Suppressor macrophage treated with lipopolysaccharide for 1 hour (primary cell): ENCODE results near the gene CCDC157.
"Not testable (repeated sequence)": the region's sequence is repeated elsewhere in the genome, so short reads cannot be mapped to it uniquely, and the experiment has no call there.

Source experiments
- DNase-seq, 3 donors: peaks; one replicate each; pipeline ENCODE4 v3.0.0-alpha.2; 2020 to 2022

The CCDC157 gene

DNA sequence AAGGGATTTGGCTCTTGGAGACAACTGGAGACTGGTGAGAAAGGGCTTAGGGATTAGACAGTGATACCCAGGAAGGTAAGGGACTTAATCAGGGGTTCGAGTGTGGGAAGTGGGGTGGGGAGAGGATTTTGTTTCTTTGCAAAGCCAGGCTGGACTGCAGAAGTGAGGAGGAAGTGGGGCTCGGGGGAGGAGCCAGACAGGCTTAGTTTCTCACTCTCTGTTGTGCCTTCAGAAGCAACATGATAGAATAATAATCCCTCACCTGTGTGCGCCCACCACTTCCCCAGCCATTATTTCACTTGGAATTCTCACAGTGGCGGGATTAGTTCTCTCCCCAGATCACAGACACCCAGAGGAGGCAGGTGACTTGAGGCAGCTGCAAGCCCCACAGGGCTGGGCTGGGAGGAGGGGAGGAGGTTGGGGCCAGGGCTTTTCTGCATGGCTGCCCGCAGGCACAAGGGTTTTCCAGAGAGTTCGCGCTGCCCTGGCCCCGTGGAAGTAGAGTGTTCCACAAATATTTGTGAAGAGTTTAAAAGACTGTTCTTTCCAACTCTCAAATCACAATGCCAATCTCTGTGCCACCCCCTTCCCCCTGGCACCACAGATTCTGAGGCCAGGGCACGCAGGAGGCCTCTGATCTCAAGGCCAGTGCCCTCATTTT is 36.0 kb downstream of the CCDC157 start:
- DNase-seq, result peak in 1 of 3 donors; percentile 26

- DNase-seq, result no peak
These were observed 36.5 kb downstream of the CCDC157 start for GRCh38 chr22:30393322-30393680.

- no peak for DNase-seq
These were observed 37.1 kb downstream of the CCDC157 start for GRCh38 chr22:30393885-30394284.

DNA sequence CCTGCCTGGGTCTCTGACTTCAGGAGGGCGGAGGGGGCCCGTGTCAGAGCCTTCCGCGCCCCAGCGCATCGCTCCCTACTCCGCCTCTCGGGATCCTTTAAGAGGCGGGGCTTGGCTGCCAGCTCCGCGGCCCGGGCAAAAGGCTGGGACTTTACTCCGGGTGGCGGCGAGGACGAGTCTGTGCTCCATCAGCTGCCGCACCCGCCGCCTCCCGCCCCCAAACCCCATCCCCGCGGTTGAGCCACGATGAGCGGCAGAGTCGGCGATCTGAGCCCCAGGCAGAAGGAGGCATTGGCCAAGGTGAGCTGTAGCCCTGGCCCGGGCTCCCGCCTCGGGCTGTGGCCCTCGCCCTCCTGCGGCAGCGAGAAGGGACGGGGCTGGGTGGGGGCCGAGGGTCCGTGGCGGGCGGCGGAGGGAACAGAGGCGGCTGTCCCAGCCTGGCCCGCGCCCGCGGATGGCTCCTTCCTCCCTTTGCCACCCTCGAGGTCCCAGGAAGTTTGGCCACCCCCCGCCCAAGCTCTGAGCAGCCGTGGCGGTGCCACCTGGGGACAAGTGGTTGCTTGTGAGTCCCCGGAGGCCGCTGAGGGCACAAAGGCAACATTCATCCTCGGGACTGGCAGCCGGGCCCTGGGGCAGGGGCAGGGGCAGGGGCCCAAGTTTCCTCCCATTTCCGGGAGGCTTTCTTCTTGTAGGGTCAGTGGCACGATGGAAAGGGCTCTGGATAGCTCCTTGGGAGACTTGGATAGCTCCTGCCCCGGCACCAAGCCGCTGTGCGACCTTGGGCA is 40.3 kb downstream of the CCDC157 start, which contains the start of gene SEC14L2:
Gene SEC14L2 (plus strand): TSS at position 148 of the 785 bp plus-strand sequence. CDS start 99 bp downstream, at position 247.
- peak; percentile 56 to 75 (median 59) for DNase-seq

DNA sequence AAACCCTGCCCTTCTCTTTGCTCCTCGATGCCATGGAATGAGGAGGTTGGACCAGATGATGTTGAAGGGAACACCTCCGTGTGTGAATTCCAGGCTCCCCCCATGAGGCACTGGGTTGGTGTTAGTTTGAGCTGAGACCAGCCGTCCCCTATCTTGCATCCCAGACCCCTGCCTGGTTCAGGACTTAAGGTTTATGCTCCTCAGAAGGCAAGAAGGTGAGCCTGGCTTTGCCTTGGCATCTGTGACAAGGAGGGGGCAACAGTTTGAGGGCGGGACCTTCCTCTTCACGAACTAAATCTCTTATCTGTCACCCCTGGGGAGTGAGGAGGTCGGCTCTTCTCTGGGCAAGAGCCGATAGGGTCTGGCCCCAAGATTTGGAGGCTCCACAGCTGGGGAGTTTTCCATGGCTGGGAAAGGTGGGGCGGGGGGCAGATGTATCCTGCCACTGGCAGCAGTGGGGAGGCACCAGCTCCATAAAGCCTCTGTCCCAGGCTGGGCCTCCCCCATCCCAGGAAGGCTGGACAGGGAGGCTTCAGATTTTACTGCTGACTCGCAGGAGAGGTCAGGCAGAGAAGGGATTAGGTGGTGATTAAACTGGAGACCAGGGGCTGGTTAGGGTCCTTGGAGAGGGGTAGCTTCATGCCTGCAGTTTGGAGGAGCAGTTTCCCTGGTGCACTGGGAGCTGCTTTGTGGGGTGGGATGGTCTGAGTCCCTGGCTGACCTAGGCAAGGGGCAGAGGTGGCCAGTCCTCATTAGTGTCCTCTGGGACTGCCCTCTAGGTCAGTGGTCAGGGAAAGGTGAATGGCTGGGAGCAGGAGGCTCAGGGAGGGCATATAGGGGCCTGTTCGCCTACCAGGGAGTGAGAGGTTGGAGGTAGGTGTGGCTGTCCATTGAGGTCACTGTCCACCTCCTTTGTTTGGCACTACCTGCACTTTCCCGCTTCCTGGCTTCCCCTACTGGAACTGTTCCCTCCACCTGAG is 41.1 kb downstream of the CCDC157 start:
- DNase-seq, result no peak

GRCh38 chr22:30398685-30399680 is 42.2 kb downstream of the CCDC157 start:
- DNase-seq, result no peak

GRCh38 chr22:30399718-30400117 is 42.9 kb downstream of the CCDC157 start:
- no peak for DNase-seq

DNA sequence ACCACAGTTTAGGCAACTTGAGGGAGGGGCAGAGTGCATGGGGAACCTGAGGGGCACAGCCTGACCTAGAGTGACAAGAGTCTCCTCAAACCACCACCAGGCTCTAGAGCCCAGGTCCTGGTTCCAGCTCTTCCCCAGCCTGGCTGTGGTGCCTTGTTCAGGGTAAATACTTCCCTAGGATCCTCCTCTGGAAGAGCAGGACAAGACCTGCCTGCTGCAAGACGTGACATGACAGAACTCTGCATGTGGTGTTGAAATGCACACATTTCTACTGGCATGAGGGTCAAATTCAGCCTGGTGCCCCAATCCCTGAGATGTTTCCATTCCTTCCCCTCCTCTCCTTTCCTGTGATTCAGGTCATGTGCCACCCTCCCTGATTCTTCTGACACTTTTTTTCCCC is 43.4 kb downstream of the CCDC157 start:
- DNase-seq, result no peak

GRCh38 chr22:30401024-30401423 is 44.2 kb downstream of the CCDC157 start:
- DNase-seq, result not testable (repeated sequence)

- DNase-seq, result peak; percentile 39 to 50 (median 49)
These were observed 45.4 kb downstream of the CCDC157 start for GRCh38 chr22:30402028-30402765.

DNA sequence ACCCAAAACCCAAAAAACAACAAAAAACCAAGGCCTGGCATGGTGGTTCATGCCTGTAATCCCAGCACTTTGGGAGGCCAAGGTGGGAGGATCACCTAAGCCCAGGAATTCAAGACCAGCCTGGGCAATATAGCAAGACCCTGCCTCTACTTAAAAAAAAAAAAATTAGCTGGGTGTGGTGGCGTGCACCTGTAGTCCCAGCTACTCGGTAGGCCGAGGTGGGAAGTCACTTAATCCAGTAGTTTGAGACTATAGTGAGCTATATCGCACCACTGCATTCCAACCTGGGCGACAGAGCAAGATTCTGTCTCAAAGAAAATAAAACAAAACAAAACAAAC is 45.9 kb downstream of the CCDC157 start:
- not testable (repeated sequence) for DNase-seq

- DNase-seq, result no peak
These were observed 47.5 kb downstream of the CCDC157 start for GRCh38 chr22:30404307-30404706.

DNA sequence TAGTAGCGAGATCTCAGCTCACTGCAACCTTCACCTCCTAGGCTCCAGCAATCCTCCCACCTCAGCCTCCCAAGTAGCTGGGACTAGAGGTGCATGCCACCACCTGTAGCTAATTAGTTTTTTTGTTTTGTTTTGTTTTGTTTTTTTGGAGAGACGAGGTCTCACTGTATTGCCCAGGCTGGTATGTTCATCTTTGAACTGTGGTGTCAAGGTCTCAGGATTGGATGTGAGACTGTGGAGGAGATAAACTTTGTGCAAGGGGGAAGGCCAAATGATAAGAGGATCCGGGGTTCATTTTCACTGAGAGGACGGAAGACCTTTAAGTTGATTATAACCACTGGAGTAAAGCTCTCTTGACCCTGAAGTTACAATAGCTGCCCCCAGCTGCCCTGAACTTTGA is 48.9 kb downstream of the CCDC157 start:
- DNase-seq, result no peak

- DNase-seq, result no peak
These were observed 49.6 kb downstream of the CCDC157 start for GRCh38 chr22:30406400-30406799.

DNA sequence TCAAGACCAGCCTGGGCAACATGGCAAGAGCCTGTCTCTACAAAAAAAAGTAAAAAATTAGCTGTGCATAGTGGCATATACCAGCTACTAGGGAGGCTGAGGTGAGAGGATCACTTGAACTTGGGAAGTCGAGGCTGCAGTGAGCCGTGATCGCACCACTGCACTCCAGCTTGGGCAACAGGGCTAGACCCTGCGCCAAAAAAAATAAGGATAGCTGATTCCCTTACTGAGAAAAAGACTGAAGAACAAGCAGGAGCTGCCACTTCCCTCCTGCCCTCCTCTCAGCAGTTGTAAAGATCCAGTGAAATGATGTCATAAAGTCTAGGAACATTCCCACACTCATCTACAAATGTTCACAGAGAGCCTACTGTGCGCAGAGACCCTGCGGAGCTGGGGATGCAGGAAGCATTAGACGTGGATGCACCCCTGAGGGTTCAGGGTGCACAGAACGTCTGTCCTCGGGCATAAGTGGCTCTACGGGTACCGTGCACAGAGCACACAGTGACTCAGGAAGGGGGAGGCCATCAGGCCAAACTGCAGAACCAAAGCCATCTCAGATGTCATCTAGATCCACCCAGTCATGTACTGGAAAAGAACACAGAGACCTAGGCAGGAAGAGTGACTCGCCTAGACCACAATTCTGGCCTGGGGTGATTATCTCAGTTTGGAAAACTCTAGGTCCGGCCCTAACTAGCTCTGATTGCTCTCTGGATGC is 51.7 kb downstream of the CCDC157 start:
- DNase-seq, result peak in 2 of 3 donors; percentile 15 to 44

DNA sequence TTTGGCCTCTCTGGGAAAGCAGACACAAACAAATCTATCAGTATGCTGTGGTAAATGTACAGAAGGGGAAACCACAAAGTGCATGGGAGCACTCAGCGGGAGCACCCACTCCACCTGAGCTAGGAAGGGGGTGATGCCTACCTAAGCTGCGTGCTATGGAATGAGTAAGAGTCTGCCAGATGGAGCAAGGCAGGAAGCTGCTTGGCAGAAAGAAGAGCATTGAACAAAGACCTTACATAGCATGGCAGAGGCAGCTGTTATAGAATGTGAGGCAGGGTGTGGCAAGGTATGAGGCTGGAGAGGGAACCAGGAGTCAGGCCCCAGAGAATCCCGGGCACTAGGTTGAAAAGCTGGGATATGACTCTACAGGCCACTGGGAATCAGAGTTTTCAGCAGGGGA is 55.0 kb downstream of the CCDC157 start:
- no peak for DNase-seq

DNA sequence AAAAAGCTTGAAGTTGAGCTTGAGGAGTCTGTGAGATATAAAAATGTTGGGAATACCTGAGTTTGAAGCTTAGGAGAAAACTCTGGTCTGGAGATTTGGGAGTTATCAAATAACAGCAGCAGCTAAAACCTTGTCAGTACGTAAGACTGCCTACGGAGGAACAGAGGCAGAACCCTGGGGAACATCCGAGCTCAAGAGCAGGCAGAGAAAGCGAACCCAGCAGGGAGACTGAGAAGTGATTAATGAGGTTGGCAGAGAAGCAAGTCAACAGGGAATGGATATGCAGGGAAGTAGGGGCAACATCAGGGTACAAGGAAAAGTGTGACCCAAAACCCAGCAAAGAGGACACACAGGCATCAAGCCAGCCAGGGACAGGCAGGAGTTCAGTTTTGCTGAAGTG is 56.2 kb downstream of the CCDC157 start:
- DNase-seq, result no peak

- no peak for DNase-seq
These were observed 57.1 kb downstream of the CCDC157 start for GRCh38 chr22:30413745-30414524.

GRCh38 chr22:30414525-30415047 is 57.8 kb downstream of the CCDC157 start:
- no peak for DNase-seq
